GM23338 (cell line): Measurements from ENCODE around the gene B4GALNT2. TPM values are rescaled to one million over a fixed set of nuclear protein-coding genes. Genes with fewer than 3 reads are reported as not detected.

Experiments used
- ATAC-seq: fragments of 200-7000 bp; cut with Tn5 transposase; 3 replicates; pipeline ENCODE4 v1.9.1; 2020
- DNase-seq: peaks from one replicate; pipeline ENCODE4 v3.0.0-alpha.2; 2015; ENCODE audit warnings: low spot score
- H2AFZ ChIP-seq: fragments of 200-600 bp; sonication (generic); 2 replicates; pipeline ENCODE4 v1.8.0; 2016; ENCODE audit warnings: antibody characterized with exemption, mild to moderate bottlenecking, moderate library complexity
- H3F3A ChIP-seq: fragments of 200-600 bp; sonication (generic); replicated peaks from 2 replicates; pipeline ENCODE4 v1.8.0; 2017; ENCODE audit warnings: antibody characterized with exemption, mixed run types, low read depth
- H3K27ac ChIP-seq: fragments of 200-600 bp; sonication (generic); 2 replicates; pipeline ENCODE4 v1.6.1; 2016; ENCODE audit warnings: low read depth
- H3K27me3 ChIP-seq: fragments of 200-600 bp; sonication (generic); 2 replicates; pipeline ENCODE4 v1.8.0; 2016; ENCODE audit warnings: mild to moderate bottlenecking, mixed run types, moderate library complexity; ENCODE audit not compliant: insufficient read depth
- H3K36me3 ChIP-seq: fragments of 200-600 bp; sonication (generic); 2 replicates; pipeline ENCODE4 v1.8.0; 2016; ENCODE audit warnings: mild to moderate bottlenecking; ENCODE audit not compliant: insufficient read depth
- H3K4me1 ChIP-seq: fragments of 200-600 bp; sonication (generic); 2 replicates; pipeline ENCODE4 v1.8.0; 2016; ENCODE audit warnings: mild to moderate bottlenecking, moderate library complexity; ENCODE audit not compliant: insufficient read depth
- H3K4me2 ChIP-seq: fragments of 200-600 bp; sonication (generic); 2 replicates; pipeline ENCODE4 v1.7.1; 2017; ENCODE audit warnings: mixed run types
- H3K4me3 ChIP-seq: fragments of 200-600 bp; sonication (generic); 2 replicates; pipeline ENCODE4 v1.6.1; 2016; ENCODE audit warnings: mixed run types
- H3K79me2 ChIP-seq: fragments of 200-600 bp; sonication (generic); replicated peaks from 2 replicates; pipeline ENCODE4 v1.8.0; 2017; ENCODE audit warnings: mild to moderate bottlenecking; ENCODE audit not compliant: insufficient read depth
- H3K9me2 ChIP-seq: fragments of 200-600 bp; sonication (generic); 2 replicates; pipeline ENCODE4 v1.8.0; 2017; ENCODE audit not compliant: insufficient read depth
- H4K20me1 ChIP-seq: fragments of 200-600 bp; sonication (generic); replicated peaks from 2 replicates; pipeline ENCODE4 v1.8.0; 2017; ENCODE audit warnings: mild to moderate bottlenecking; ENCODE audit not compliant: insufficient read depth
- H3K27ac Mint-ChIP-seq: 2 replicates; pipeline ENCODE4 v1.8.0; 2020; ENCODE audit warnings: inconsistent platforms, mild to moderate bottlenecking, moderate library complexity, mixed read lengths
- H3K27me3 Mint-ChIP-seq: 3 replicates; pipeline ENCODE4 v1.8.0; 2022; ENCODE audit warnings: low read depth, mild to moderate bottlenecking, moderate library complexity, mixed read lengths, inconsistent platforms; ENCODE audit not compliant: insufficient read depth, poor library complexity
- H3K36me3 Mint-ChIP-seq: 3 replicates; pipeline ENCODE4 v1.8.0; 2021; ENCODE audit warnings: low read depth, mild to moderate bottlenecking, inconsistent platforms, moderate library complexity, mixed read lengths
- H3K4me1 Mint-ChIP-seq: 3 replicates; pipeline ENCODE4 v1.8.0; 2020; ENCODE audit warnings: mild to moderate bottlenecking, inconsistent platforms, mixed read lengths
- H3K4me3 Mint-ChIP-seq: 3 replicates; pipeline ENCODE4 v1.8.0; 2021; ENCODE audit warnings: moderate library complexity, mild to moderate bottlenecking, inconsistent platforms, mixed read lengths
- H3K9me3 Mint-ChIP-seq: 3 replicates; pipeline ENCODE4 v1.8.0; 2020; ENCODE audit warnings: moderate library complexity, mild to moderate bottlenecking, inconsistent platforms, mixed read lengths
- CREB1 ChIP-seq: fragments of 250-450 bp; sonication (Bioruptor Pico); IDR thresholded peaks from 2 replicates; pipeline ENCODE4 v1.5.0; 2020; ENCODE audit warnings: low read depth, mild to moderate bottlenecking, moderate library complexity
- CTCF ChIP-seq, 2 experiments: fragments of 200-600 bp in 1 of 2; sonication (generic) in 1 of 2; conservative IDR thresholded peaks; 2 replicates each; pipeline versions ENCODE4 v1.5.1 to v1.6.1; 2016 to 2017; ENCODE audit warnings: antibody characterized with exemption in 2 of 2, low read depth in 2 of 2, mild to moderate bottlenecking in 2 of 2, moderate library complexity in 1 of 2
- EZH2 ChIP-seq: fragments of 200-600 bp; sonication (generic); IDR thresholded peaks from one replicate; pipeline ENCODE4 v1.8.0; 2017; ENCODE audit warnings: antibody characterized with exemption, mild to moderate bottlenecking, low read depth; ENCODE audit not compliant: unreplicated experiment
- EZH2phosphoT487 ChIP-seq: fragments of 200-600 bp; sonication (generic); IDR thresholded peaks from one replicate; pipeline ENCODE4 v1.8.1; 2018; ENCODE audit warnings: antibody characterized with exemption; ENCODE audit not compliant: unreplicated experiment
- JUNB ChIP-seq: IDR thresholded peaks from one replicate; pipeline ENCODE4 v1.6.1; 2016; ENCODE audit warnings: antibody characterized with exemption; ENCODE audit not compliant: unreplicated experiment
- NANOG ChIP-seq: IDR thresholded peaks from 2 replicates; pipeline ENCODE4 v1.6.1; 2016; ENCODE audit warnings: antibody characterized with exemption, borderline replicate concordance
- POLR2AphosphoS5 ChIP-seq: IDR thresholded peaks from 2 replicates; pipeline ENCODE4 v1.6.1; 2016; ENCODE audit warnings: antibody characterized with exemption, low read depth
- STAT1 ChIP-seq: IDR thresholded peaks from one replicate; pipeline ENCODE4 v1.6.1; 2016; ENCODE audit warnings: antibody characterized with exemption; ENCODE audit not compliant: unreplicated experiment
- ZNF114 ChIP-seq: fragments of 250-450 bp; sonication (Bioruptor Pico); IDR thresholded peaks from 2 replicates; pipeline ENCODE4 v1.5.0; 2020; ENCODE audit warnings: mild to moderate bottlenecking, moderate library complexity
- ZNF331 ChIP-seq: fragments of 250-450 bp; sonication (Bioruptor Pico); IDR thresholded peaks from 2 replicates; pipeline ENCODE4 v1.5.0; 2020; ENCODE audit warnings: low read depth, mild to moderate bottlenecking, moderate library complexity
- ZNF462 ChIP-seq: fragments of 250-450 bp; sonication (Bioruptor Pico); IDR thresholded peaks from 2 replicates; pipeline ENCODE4 v1.5.0; 2020; ENCODE audit warnings: mild to moderate bottlenecking, moderate library complexity
- polyA plus RNA-seq: library from polyadenylated mRNA; unstranded; fragments of >200 nt; fragmentation: Nextera tagmentation; extraction: Ambion mirVana; gene quantifications from 2 replicates; pipeline ENCODE4 v1.2.1, GENCODE V29; 2016
- total RNA-seq: library from RNA; depleted of rRNA; stranded (reverse); fragments of >200 nt; shearing (Covaris generic); gene quantifications from 2 replicates; pipeline ENCODE4 v1.2.3, GENCODE V29; 2014
- TF ChIP-seq, protein P1 (sequence below): IDR thresholded peaks from 2 replicates; pipeline ENCODE4 v1.6.1; 2016; ENCODE audit warnings: antibody characterized with exemption
- TF ChIP-seq, protein P2 (sequence below): IDR thresholded peaks from one replicate; pipeline ENCODE4 v1.6.1; 2018; ENCODE audit warnings: antibody characterized with exemption; ENCODE audit not compliant: unreplicated experiment

B4GALNT2 gene
- total and polyA plus RNA-seq, 2 experiments from 2014 or later, result not detected

GRCh38 chr17:49089094-49089493, 43.5 kb upstream of the B4GALNT2 start:
- Mint-ChIP-seq H3K36me3 (no peaks in the 10 kb centered on the region), H3K4me3 (no peak overlapping the region), H3K27ac (no peak overlapping the region), H3K4me1 (peaks cover 19% of the 10 kb centered on the region), H3K27me3 (peaks cover 7% of the 10 kb centered on the region), H3K9me3 (no peaks in the 10 kb centered on the region; the same call in 2 of the 3 replicates)
- Histone ChIP-seq H3K27ac (no peak overlapping the region), H3K4me2 (no peak overlapping the region), H3K4me3 (no peak overlapping the region), H3K79me2 (no peaks in the 10 kb centered on the region), H3K9me2 (no peaks in the 10 kb centered on the region), H3F3A (no peaks in the 10 kb centered on the region), H4K20me1 (no peaks in the 10 kb centered on the region), H2AFZ (no peak overlapping the region), H3K4me1 (peaks cover 5% of the 10 kb centered on the region), H3K27me3 (no peaks in the 10 kb centered on the region), H3K36me3 (no peaks in the 10 kb centered on the region)
- TF ChIP-seq NANOG, result no peak
- no peak for TF ChIP-seq CREB1 (CRISPR knock-in tag)
- no peak for TF ChIP-seq CTCF (conservative IDR thresholded peaks at IDR 0.05; ENCODE audit: low read depth in 2 of 2)
- TF ChIP-seq, protein P1, sequence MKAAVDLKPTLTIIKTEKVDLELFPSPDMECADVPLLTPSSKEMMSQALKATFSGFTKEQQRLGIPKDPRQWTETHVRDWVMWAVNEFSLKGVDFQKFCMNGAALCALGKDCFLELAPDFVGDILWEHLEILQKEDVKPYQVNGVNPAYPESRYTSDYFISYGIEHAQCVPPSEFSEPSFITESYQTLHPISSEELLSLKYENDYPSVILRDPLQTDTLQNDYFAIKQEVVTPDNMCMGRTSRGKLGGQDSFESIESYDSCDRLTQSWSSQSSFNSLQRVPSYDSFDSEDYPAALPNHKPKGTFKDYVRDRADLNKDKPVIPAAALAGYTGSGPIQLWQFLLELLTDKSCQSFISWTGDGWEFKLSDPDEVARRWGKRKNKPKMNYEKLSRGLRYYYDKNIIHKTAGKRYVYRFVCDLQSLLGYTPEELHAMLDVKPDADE, result no peak
- no peak for TF ChIP-seq POLR2AphosphoS5
- no peak for TF ChIP-seq ZNF462 (CRISPR knock-in tag)
- no peak for TF ChIP-seq EZH2phosphoT487
- no peak for TF ChIP-seq STAT1
- TF ChIP-seq ZNF114 (CRISPR knock-in tag), result no peak
- TF ChIP-seq EZH2, result no peak
- TF ChIP-seq, protein P2, sequence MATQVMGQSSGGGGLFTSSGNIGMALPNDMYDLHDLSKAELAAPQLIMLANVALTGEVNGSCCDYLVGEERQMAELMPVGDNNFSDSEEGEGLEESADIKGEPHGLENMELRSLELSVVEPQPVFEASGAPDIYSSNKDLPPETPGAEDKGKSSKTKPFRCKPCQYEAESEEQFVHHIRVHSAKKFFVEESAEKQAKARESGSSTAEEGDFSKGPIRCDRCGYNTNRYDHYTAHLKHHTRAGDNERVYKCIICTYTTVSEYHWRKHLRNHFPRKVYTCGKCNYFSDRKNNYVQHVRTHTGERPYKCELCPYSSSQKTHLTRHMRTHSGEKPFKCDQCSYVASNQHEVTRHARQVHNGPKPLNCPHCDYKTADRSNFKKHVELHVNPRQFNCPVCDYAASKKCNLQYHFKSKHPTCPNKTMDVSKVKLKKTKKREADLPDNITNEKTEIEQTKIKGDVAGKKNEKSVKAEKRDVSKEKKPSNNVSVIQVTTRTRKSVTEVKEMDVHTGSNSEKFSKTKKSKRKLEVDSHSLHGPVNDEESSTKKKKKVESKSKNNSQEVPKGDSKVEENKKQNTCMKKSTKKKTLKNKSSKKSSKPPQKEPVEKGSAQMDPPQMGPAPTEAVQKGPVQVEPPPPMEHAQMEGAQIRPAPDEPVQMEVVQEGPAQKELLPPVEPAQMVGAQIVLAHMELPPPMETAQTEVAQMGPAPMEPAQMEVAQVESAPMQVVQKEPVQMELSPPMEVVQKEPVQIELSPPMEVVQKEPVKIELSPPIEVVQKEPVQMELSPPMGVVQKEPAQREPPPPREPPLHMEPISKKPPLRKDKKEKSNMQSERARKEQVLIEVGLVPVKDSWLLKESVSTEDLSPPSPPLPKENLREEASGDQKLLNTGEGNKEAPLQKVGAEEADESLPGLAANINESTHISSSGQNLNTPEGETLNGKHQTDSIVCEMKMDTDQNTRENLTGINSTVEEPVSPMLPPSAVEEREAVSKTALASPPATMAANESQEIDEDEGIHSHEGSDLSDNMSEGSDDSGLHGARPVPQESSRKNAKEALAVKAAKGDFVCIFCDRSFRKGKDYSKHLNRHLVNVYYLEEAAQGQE, result no peak
- TF ChIP-seq ZNF331 (CRISPR knock-in tag), result no peak
- TF ChIP-seq JUNB, result no peak
- DNase-seq, result no peak
- ATAC-seq, result no peak
